Fibroblast of villous mesenchyme (primary cell): ENCODE measurements around the gene KRT38. TPM values are rescaled to one million over a fixed set of nuclear protein-coding genes. Genes with fewer than 3 reads are reported as not detected.
A peak's percentile ranks its signal among the peaks of the same experiment; 100 is the strongest.

Experiments
- DNase-seq: peaks from one replicate; pipeline ENCODE4 v3.0.0-alpha.2; 2010; ENCODE audit warnings: low read depth
- H3K4me3 ChIP-seq: 2 replicates; pipeline ENCODE4 v1.5.1; 2011; ENCODE audit warnings: low read depth, mild to moderate bottlenecking, low read length
- CTCF ChIP-seq: IDR thresholded peaks from 2 replicates; pipeline ENCODE4 v1.5.1; 2012; ENCODE audit warnings: low read depth, mild to moderate bottlenecking, low read length; ENCODE audit not compliant: insufficient read depth
- total RNA-seq: library from RNA; depleted of rRNA; stranded (reverse); fragments of >200 nt; gene quantifications from 2 replicates; pipeline ENCODE4 v1.2.3, GENCODE V29; 2012

The KRT38 gene
- total RNA-seq = under 0.01 TPM in 1 of 2 replicates, not detected in the other

GRCh38 chr17:41440531-41441033, at the start of gene KRT38:
Gene KRT38, minus strand, starts transcription at chr17:41440983. Its CDS starts 62 bp downstream, at chr17:41440921.
- no peak within 1 kb of the TSS for H3K4me3 ChIP-seq
- no peak for DNase-seq
- no peak for TF ChIP-seq CTCF

DNA sequence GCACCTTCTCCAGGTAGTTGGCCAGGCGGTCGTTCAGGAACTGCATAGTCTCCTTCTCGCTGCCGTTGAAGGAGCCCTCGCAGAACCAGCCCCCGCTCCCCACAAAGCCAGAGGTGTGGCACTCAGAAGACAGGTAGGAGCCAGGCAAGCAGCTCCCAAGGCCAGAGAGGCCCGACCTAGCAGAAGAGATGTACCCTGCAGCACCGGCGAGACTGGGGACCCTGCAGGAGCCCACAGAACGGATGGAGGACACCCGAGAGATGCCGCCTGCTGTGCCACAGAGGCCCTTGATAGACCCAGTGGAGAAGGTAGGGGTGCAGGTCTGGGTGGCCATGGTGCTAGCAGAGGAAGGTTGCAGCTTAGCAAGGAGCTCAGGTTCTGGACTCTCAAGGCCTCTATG, 48.7 kb upstream of the KRT38 start, which contains the start of gene KRT36:
KRT36 (minus strand) TSS at position 380 of the 400 bp plus-strand sequence; CDS start at position 334, 46 bp downstream.
- no peak within 1 kb of the TSS for H3K4me3 ChIP-seq
- no peak for TF ChIP-seq CTCF
- DNase-seq = no peak

GRCh38 chr17:41486809-41487530, 46.2 kb upstream of the KRT38 start:
- no peak for DNase-seq
- peak; percentile 46 for TF ChIP-seq CTCF
- no peak overlapping the region for H3K4me3 ChIP-seq

DNA sequence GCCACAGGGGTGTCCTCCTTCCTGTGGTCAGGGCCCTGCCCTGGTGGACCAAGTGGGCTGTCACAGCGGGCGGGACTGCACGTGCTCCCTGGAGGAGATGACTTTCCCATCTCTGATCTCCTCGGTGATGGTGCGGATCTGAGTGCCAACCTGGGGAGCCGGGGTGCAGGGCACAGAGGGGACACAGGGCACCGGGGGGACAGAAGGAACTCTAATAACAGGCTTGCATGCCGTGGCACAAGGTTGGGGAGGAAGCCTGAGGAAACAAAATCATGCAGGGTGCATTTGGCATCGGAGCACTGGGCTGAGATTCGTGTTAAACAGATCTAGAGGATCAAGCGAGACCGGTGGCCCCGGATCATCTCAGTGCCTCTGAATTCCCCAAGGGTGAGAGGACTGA, 45.5 kb upstream of the KRT38 start:
- H3K4me3 ChIP-seq = no peak overlapping the region
- DNase-seq = no peak
- no peak for TF ChIP-seq CTCF

DNA sequence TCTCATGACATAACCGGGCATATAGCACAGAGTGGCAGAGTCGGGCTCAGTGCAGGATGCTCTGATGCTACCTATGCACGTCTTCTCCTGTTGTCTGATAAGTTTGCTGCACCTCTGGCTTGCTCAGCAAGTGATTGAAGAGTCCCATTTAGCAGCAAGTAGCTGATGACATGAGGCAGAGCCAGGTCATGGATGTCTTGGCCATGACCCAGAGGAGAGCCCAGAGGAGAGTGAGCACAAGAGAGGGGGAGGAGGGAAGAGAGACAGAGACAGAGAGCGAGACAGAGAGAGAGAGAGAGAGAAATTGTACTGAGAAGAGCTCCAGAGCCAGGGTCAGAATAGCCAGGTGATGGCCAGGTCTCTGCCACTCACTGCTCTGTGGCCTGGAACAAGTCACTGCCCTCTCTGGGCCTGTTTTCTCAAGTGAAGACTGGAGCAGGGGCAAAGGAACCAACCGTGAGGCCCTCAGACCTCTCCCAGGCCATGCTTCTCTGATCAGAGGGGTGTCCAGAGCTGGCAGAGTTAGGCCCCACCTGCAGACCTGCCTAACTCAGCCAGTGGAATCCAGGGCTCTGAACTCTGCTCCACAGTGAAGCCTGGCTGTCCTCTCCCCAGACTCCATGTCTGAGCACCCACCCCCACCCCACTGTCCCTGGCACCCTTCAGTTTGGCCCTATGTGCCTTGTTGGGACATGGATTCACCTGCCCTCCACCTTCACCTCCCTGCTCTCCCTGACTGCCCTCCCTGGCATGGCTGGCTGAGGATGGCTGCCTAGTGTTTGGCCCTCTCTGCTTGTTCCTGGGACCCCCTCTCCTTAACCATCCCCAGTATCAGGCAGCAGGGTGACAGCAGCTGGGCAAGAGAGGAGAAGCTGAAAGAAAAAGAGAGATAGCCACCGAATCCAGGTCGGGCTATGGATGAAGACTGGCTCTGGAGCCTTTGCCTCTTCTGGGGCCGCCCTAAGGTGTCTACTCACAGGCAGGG, 44.4 kb upstream of the KRT38 start:
- DNase-seq = no peak
- no peak for TF ChIP-seq CTCF
- no peak overlapping the region for H3K4me3 ChIP-seq

- peak; percentile 74 for DNase-seq
Measured at GRCh38 chr17:41483991-41484826, 43.4 kb upstream of the KRT38 start.

More at GRCh38 chr17:41483991-41484826, 43.4 kb upstream of the KRT38 start:
- TF ChIP-seq CTCF = no peak
- no peak overlapping the region for H3K4me3 ChIP-seq
